MM.1S (cell line): ENCODE results near the gene MFSD6.

Experiments
- DNase-seq: peaks from one replicate; pipeline ENCODE4 v3.0.0-alpha.2; 2015
- H2AFZ ChIP-seq: fragments of 300-600 bp; sonication (generic); 2 replicates; pipeline ENCODE4 v1.6.0; 2016; ENCODE audit warnings: antibody characterized with exemption, low read length
- H3F3A ChIP-seq: fragments of 300-600 bp; sonication (generic); 2 replicates; pipeline ENCODE4 v1.6.1; 2016; ENCODE audit warnings: mild to moderate bottlenecking, antibody characterized with exemption, low read length, moderate library complexity, mixed read lengths; ENCODE audit not compliant: insufficient read depth
- H3K27ac ChIP-seq: fragments of 300-600 bp; sonication (generic); 2 replicates; pipeline ENCODE4 v1.5.1; 2016; ENCODE audit warnings: mild to moderate bottlenecking, low read length
- H3K27me3 ChIP-seq: fragments of 300-600 bp; sonication (generic); replicated peaks from 2 replicates; pipeline ENCODE4 v1.6.0; 2016; ENCODE audit warnings: low read length; ENCODE audit not compliant: insufficient read depth
- H3K36me3 ChIP-seq: fragments of 300-600 bp; sonication (generic); replicated peaks from 2 replicates; pipeline ENCODE4 v1.6.1; 2016; ENCODE audit warnings: mild to moderate bottlenecking, low read length, mixed read lengths; ENCODE audit not compliant: insufficient read depth
- H3K4me1 ChIP-seq: fragments of 300-600 bp; sonication (generic); 2 replicates; pipeline ENCODE4 v1.6.1; 2016; ENCODE audit warnings: low read length, mixed read lengths
- H3K4me2 ChIP-seq: fragments of 300-600 bp; sonication (generic); 2 replicates; pipeline ENCODE4 v1.6.0; 2016; ENCODE audit warnings: low read depth, low read length
- H3K4me3 ChIP-seq: fragments of 300-600 bp; sonication (generic); 2 replicates; pipeline ENCODE4 v1.5.1; 2016; ENCODE audit warnings: low read length, mixed read lengths
- H3K79me2 ChIP-seq: fragments of 300-600 bp; sonication (generic); 2 replicates; pipeline ENCODE4 v1.6.1; 2016; ENCODE audit warnings: mixed run types, low read length, mixed read lengths
- H3K9ac ChIP-seq: fragments of 300-600 bp; sonication (generic); 2 replicates; pipeline ENCODE4 v1.6.1; 2016; ENCODE audit warnings: low read length, mixed read lengths
- H3K9me2 ChIP-seq: fragments of 300-600 bp; sonication (generic); replicated peaks from 2 replicates; pipeline ENCODE4 v1.6.1; 2016; ENCODE audit warnings: mild to moderate bottlenecking, low read length, mixed read lengths; ENCODE audit not compliant: insufficient read depth
- H3K9me3 ChIP-seq: fragments of 300-600 bp; sonication (generic); replicated peaks from 2 replicates; pipeline ENCODE4 v1.6.1; 2016; ENCODE audit warnings: mild to moderate bottlenecking, low read length, mixed read lengths; ENCODE audit not compliant: insufficient read depth
- H4K20me1 ChIP-seq: fragments of 300-600 bp; sonication (generic); 2 replicates; pipeline ENCODE4 v1.6.1; 2016; ENCODE audit warnings: mild to moderate bottlenecking, low read length, moderate library complexity, mixed read lengths; ENCODE audit not compliant: insufficient read depth
- CTCF ChIP-seq: fragments of 300-600 bp; sonication (generic); IDR thresholded peaks from 2 replicates; pipeline ENCODE4 v1.5.1; 2016; ENCODE audit warnings: antibody characterized with exemption, low read length, mixed read lengths
- EZH2 ChIP-seq: fragments of 300-600 bp; sonication (generic); optimal IDR thresholded peaks from 2 replicates; pipeline ENCODE3; 2017; ENCODE audit warnings: low read depth, mild to moderate bottlenecking, antibody characterized with exemption, low read length, mixed read lengths
- EZH2phosphoT487 ChIP-seq: fragments of 300-600 bp; sonication (generic); IDR thresholded peaks from 2 replicates; pipeline ENCODE4 v1.6.1; 2018; ENCODE audit warnings: antibody characterized with exemption, low read length

Gene MFSD6

GRCh38 chr2:190512539-190513095, 104.5 kb downstream of the MFSD6 start:
- no peaks in the 10 kb centered on the region for H3K9me2 ChIP-seq
- no peaks in the 10 kb centered on the region for H3K79me2 ChIP-seq
- no peak for DNase-seq
- H3K4me1 ChIP-seq, result no peaks in the 10 kb centered on the region
- no peak overlapping the region for H3K4me2 ChIP-seq
- no peaks in the 10 kb centered on the region for H3K36me3 ChIP-seq
- no peak overlapping the region for H3K9ac ChIP-seq
- H3K27me3 ChIP-seq, result no peaks in the 10 kb centered on the region
- TF ChIP-seq EZH2phosphoT487, result no peak
- TF ChIP-seq CTCF, result no peak
- no peak for TF ChIP-seq EZH2
- no peak overlapping the region for H3K27ac ChIP-seq
- H3F3A ChIP-seq, result no peaks in the 10 kb centered on the region
- no peaks in the 10 kb centered on the region for H4K20me1 ChIP-seq
- no peak overlapping the region for H2AFZ ChIP-seq
- H3K4me3 ChIP-seq, result no peak overlapping the region
- H3K9me3 ChIP-seq, result no peaks in the 10 kb centered on the region

- H4K20me1 ChIP-seq, result no peaks in the 10 kb centered on the region
- H3K9ac ChIP-seq, result no peak overlapping the region
- no peak for DNase-seq
- H3K4me2 ChIP-seq, result no peak overlapping the region
- no peaks in the 10 kb centered on the region for H3K9me2 ChIP-seq
- H2AFZ ChIP-seq, result no peak overlapping the region
- no peaks in the 10 kb centered on the region for H3K27me3 ChIP-seq
- no peaks in the 10 kb centered on the region for H3K9me3 ChIP-seq
- no peak overlapping the region for H3K27ac ChIP-seq
- H3K4me1 ChIP-seq, result no peaks in the 10 kb centered on the region
- no peak overlapping the region for H3K4me3 ChIP-seq
- TF ChIP-seq CTCF (no peak), EZH2phosphoT487 (no peak), EZH2 (no peak)
- H3F3A ChIP-seq, result no peaks in the 10 kb centered on the region
- H3K79me2 ChIP-seq, result no peaks in the 10 kb centered on the region
- no peaks in the 10 kb centered on the region for H3K36me3 ChIP-seq
Measured at GRCh38 chr2:190513877-190514276, 105.7 kb downstream of the MFSD6 start.

- no peak overlapping the region for H3K4me3 ChIP-seq
- no peak for DNase-seq
- no peak overlapping the region for H2AFZ ChIP-seq
- H3K4me2 ChIP-seq, result no peak overlapping the region
- H4K20me1 ChIP-seq, result no peaks in the 10 kb centered on the region
- H3K4me1 ChIP-seq, result no peaks in the 10 kb centered on the region
- no peaks in the 10 kb centered on the region for H3F3A ChIP-seq
- H3K27me3 ChIP-seq, result no peaks in the 10 kb centered on the region
- no peaks in the 10 kb centered on the region for H3K9me3 ChIP-seq
- H3K27ac ChIP-seq, result no peak overlapping the region
- no peaks in the 10 kb centered on the region for H3K9me2 ChIP-seq
- TF ChIP-seq CTCF, result no peak
- TF ChIP-seq EZH2phosphoT487, result no peak
- TF ChIP-seq EZH2, result no peak
- no peak overlapping the region for H3K9ac ChIP-seq
- H3K79me2 ChIP-seq, result no peaks in the 10 kb centered on the region
- no peaks in the 10 kb centered on the region for H3K36me3 ChIP-seq
Measured at GRCh38 chr2:190514676-190515075, 106.5 kb downstream of the MFSD6 start.
